Chondrocyte (in vitro differentiated cells): ENCODE data around the gene JUN. TPM values are rescaled to one million over a fixed set of nuclear protein-coding genes. Genes with fewer than 3 reads are reported as not detected.

Source experiments
- DNase-seq: peaks from one replicate; pipeline ENCODE4 v3.0.0; 2021; ENCODE audit warnings: mixed read lengths, low spot score
- H3K27ac Mint-ChIP-seq: one replicate; pipeline ENCODE4 v1.8.0; 2021; ENCODE audit warnings: mild to moderate bottlenecking, moderate library complexity, mixed read lengths; ENCODE audit not compliant: unreplicated experiment
- H3K27me3 Mint-ChIP-seq: 2 replicates; pipeline ENCODE4 v1.8.0; 2021; ENCODE audit warnings: low read depth, mixed read lengths
- H3K36me3 Mint-ChIP-seq: 2 replicates; pipeline ENCODE4 v1.8.0; 2021; ENCODE audit warnings: low read depth, mixed read lengths
- H3K4me1 Mint-ChIP-seq: 2 replicates; pipeline ENCODE4 v1.8.0; 2021; ENCODE audit warnings: low read depth, mild to moderate bottlenecking, mixed read lengths
- H3K4me3 Mint-ChIP-seq: one replicate; pipeline ENCODE4 v1.8.0; 2021; ENCODE audit warnings: mild to moderate bottlenecking, moderate library complexity, mixed read lengths; ENCODE audit not compliant: unreplicated experiment
- H3K9me3 Mint-ChIP-seq: 2 replicates; pipeline ENCODE4 v1.8.0; 2021; ENCODE audit warnings: low read depth, mixed read lengths
- total RNA-seq: library from RNA; stranded (reverse); gene quantifications from 3 replicates; pipeline ENCODE4 v1.2.1, GENCODE V29; 2021
- TF ChIP-seq, protein P1 (sequence below): fragments of 200-600 bp; sonication (generic); IDR thresholded peaks from 2 replicates; pipeline ENCODE4 v1.5.0; 2021; ENCODE audit warnings: antibody characterized with exemption, mild to moderate bottlenecking, moderate library complexity

Gene JUN
- total RNA-seq, 1 donor from 2014 or later = 92.3 TPM

DNA sequence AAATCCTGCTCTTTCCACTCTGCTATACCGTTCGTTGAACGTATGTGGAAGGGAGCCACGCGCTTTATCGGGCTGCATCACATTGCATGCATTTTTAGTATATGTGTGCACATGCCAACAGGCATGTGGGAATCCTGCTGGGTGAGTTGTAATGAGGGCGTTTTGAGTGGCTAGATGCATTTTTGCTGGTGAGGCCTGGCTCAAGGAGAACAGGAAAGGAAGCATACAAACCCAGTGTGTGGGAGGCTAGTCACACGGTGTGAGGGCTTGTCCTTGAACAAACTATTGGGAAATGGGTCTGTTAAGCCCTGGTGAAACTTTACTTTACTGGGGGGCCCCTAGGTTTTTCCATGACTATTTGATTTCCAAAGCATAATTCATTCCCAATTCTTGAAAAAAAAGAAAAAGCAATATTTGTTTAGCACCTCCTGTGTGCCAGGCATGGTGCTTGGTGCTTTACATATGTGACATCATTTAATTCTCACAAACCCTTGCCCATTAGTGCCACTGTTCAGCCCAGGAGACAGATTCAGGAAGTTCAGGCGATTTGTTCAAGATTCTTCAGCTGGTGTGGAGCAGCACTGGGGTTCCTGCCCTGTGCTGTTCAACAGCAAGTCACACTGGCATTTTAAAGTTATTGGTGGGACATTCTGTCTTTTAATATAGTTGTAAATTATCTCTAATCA, 25.6 kb upstream of the JUN start:
- H3K27ac Mint-ChIP-seq = peak overlapping the region; percentile 62
- H3K4me3 Mint-ChIP-seq = no peak overlapping the region
- H3K36me3 Mint-ChIP-seq = no peaks in the 10 kb centered on the region
- H3K27me3 Mint-ChIP-seq = no peaks in the 10 kb centered on the region
- DNase-seq = no peak
- peaks cover 22% of the 10 kb centered on the region for H3K4me1 Mint-ChIP-seq
- TF ChIP-seq, protein P1, sequence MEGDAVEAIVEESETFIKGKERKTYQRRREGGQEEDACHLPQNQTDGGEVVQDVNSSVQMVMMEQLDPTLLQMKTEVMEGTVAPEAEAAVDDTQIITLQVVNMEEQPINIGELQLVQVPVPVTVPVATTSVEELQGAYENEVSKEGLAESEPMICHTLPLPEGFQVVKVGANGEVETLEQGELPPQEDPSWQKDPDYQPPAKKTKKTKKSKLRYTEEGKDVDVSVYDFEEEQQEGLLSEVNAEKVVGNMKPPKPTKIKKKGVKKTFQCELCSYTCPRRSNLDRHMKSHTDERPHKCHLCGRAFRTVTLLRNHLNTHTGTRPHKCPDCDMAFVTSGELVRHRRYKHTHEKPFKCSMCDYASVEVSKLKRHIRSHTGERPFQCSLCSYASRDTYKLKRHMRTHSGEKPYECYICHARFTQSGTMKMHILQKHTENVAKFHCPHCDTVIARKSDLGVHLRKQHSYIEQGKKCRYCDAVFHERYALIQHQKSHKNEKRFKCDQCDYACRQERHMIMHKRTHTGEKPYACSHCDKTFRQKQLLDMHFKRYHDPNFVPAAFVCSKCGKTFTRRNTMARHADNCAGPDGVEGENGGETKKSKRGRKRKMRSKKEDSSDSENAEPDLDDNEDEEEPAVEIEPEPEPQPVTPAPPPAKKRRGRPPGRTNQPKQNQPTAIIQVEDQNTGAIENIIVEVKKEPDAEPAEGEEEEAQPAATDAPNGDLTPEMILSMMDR = no peak
- H3K9me3 Mint-ChIP-seq = no peaks in the 10 kb centered on the region

DNA sequence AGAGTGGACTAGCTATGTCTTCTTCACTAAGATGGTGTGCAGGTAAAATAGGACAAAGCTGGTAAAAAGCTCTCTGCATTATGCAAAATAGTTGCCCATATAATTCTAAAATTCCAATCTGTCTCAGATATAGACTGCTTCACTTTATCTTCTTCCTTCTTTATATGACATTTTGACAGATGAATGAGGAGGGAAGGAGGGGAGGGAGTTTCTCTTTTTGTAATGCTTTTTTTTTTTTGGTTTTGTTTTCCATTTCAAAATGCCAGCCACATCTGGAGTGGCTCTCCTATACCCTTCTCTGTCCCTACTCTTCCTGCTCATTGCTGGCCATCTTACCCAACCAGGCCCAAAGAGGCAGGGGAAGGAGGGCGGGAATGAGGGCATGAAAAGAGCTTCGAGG, 24.2 kb upstream of the JUN start:
- H3K36me3 Mint-ChIP-seq = no peaks in the 10 kb centered on the region
- no peaks in the 10 kb centered on the region for H3K9me3 Mint-ChIP-seq
- peaks cover 19% of the 10 kb centered on the region for H3K4me1 Mint-ChIP-seq
- TF ChIP-seq, protein P1 = no peak
- DNase-seq = no peak
- H3K27ac Mint-ChIP-seq = no peak overlapping the region
- no peak overlapping the region for H3K4me3 Mint-ChIP-seq
- no peaks in the 10 kb centered on the region for H3K27me3 Mint-ChIP-seq

DNA sequence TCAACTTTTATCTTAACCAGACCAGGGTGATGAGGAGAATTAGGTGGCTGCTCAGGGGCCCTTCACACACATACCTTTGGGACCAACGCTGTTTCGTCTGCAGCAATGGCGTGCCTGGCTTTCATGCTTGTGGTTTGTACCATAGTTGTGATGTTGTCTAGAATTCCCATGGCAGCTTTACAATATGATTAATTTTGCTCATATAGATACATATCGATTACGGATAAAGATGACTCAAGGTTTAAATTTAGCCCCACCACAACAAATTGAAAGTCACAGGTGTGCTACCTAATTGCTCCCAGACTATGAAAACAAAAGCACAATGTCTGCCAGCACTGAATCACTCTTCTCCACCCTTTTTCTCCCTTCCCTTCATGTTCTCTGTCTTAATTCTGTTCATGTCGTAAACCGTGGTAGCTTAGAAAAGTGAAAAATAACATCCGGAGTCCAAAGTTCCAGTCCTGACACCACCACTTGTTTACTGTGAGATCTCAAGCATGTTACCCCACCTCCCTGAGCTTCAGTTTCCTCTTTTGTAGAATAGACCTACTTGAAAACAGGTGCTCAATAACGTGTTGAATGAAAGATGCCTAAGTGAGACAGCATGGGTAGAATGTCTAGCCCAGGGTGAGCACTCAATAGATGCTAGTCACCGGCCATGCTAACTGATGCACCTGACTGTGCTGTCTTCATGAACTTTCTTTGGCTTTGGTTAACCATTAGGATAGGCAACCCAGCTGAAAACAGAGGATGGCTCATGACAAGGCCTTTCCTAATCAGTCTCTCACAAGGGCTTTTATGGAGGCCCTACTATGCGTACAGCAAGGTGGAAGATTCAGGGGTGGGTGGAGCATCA, 22.1 kb upstream of the JUN start:
- H3K27ac Mint-ChIP-seq = no peak overlapping the region
- no peak for DNase-seq
- H3K9me3 Mint-ChIP-seq = no peaks in the 10 kb centered on the region
- no peaks in the 10 kb centered on the region for H3K36me3 Mint-ChIP-seq
- no peak overlapping the region for H3K4me3 Mint-ChIP-seq
- H3K4me1 Mint-ChIP-seq = peaks cover 12% of the 10 kb centered on the region
- TF ChIP-seq, protein P1 = no peak
- H3K27me3 Mint-ChIP-seq = no peaks in the 10 kb centered on the region

DNA sequence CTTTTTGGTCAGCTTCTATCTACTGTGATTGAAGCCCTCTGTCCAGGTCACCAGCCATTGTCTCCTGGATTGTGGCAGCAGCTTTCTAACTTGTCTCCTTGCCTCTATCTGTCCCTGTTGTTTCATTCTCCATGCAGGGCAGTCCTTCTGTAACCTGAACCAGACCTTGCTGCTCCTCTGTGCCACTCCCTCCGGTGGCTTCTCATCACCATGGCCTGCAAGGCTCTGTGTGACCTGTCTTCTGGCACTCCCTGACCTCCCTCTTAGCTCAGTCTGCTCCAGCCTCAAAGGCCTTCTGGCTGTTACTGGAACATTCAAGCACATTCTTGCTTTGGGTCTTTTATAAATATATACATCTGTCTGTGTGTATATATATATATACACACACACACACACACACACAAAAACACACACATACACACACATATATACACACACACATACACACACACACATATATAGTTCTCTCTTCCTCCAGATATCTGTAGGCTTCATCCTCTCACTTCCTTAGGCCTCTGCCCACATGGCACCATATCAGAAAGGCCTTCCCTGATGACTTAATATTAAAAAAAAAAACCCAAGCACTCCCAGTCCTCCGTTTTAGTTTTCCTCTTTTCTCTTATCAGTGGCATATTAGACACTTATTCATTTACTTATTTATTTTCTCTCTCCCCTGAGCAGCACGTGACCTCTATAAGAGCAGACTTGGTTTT, 21.2 kb upstream of the JUN start:
- H3K4me1 Mint-ChIP-seq = peaks cover 10% of the 10 kb centered on the region
- no peak for DNase-seq
- no peaks in the 10 kb centered on the region for H3K27me3 Mint-ChIP-seq
- no peak overlapping the region for H3K27ac Mint-ChIP-seq
- TF ChIP-seq, protein P1 = no peak
- no peaks in the 10 kb centered on the region for H3K36me3 Mint-ChIP-seq
- no peaks in the 10 kb centered on the region for H3K9me3 Mint-ChIP-seq
- H3K4me3 Mint-ChIP-seq = no peak overlapping the region

DNA sequence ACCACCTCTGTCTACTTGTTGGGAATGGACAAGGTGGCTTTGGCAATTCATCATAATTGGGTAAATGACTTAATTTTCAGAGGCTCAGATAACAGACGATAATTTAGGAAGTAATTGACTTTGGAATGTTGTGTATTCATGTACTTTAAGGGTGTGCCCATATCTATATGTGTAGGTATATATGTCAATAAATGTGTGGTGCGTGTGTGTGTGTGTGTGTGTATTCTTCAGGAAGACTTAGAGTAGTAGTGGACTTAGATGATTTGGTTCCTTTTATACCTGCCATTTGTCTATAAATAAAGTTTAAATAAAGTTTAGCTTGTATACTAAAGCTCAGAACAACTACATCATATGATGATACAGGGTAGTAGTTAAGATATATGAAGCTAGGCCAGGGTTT, 20.0 kb upstream of the JUN start:
- H3K4me1 Mint-ChIP-seq = no peaks in the 10 kb centered on the region
- H3K36me3 Mint-ChIP-seq = no peaks in the 10 kb centered on the region
- H3K27ac Mint-ChIP-seq = no peak overlapping the region
- TF ChIP-seq, protein P1 = no peak
- DNase-seq = no peak
- no peak overlapping the region for H3K4me3 Mint-ChIP-seq
- H3K27me3 Mint-ChIP-seq = no peaks in the 10 kb centered on the region
- no peaks in the 10 kb centered on the region for H3K9me3 Mint-ChIP-seq
